ENCODE results near the gene SCYGR4. TPM values are rescaled to one million over a fixed set of nuclear protein-coding genes. Genes with fewer than 3 reads are reported as not detected.
"Not testable (repeated sequence)": the region's sequence is repeated elsewhere in the genome, so short reads cannot be mapped to it uniquely, and the experiment has no call there.

The SCYGR4 gene
- total RNA-seq, 1 experiment from 2014 or later: not detected

GRCh38 chr2:227666631-227667170 lies 49.4 kb downstream of the SCYGR4 start, which contains the start of gene SCYGR5:
SCYGR5 (plus strand) TSS chr2:227666804; CDS start chr2:227666804, 0 bp downstream.
- DNase-seq (ENCODE audit: low spot score): not testable (repeated sequence)

Other genes with a start within 250 kb of the SCYGR4 start
- gene TM4SF20, start 238.2 kb upstream of the SCYGR4 start, total RNA-seq (2014; rRNA removed; shearing (Covaris generic)): not detected in 2 replicates
- not detected in 2 replicates for gene SCYGR1, start 229.5 kb upstream of the SCYGR4 start, total RNA-seq (2014; rRNA removed; shearing (Covaris generic))
- 47.0 and 69.9 TPM in 2 replicates for gene AGFG1, start 145.3 kb upstream of the SCYGR4 start, total RNA-seq (2014; rRNA removed; shearing (Covaris generic))
- gene SCYGR2, start 18.6 kb upstream of the SCYGR4 start, total RNA-seq (2014; rRNA removed; shearing (Covaris generic)): not detected in 2 replicates
- not detected in 2 replicates for gene SCYGR3, start 2.7 kb upstream of the SCYGR4 start, total RNA-seq (2014; rRNA removed; shearing (Covaris generic))
- not detected in 2 replicates for gene SCYGR5, start 49.3 kb downstream of the SCYGR4 start, total RNA-seq (2014; rRNA removed; shearing (Covaris generic))
- gene SLC19A3, start 100.5 kb downstream of the SCYGR4 start, total RNA-seq (2014; rRNA removed; shearing (Covaris generic)): 0.07 and 0.10 TPM in 2 replicates
- gene SCYGR6, start 107.3 kb downstream of the SCYGR4 start, total RNA-seq (2014; rRNA removed; shearing (Covaris generic)): not detected in 2 replicates
- not detected in 2 replicates for gene SCYGR7, start 110.8 kb downstream of the SCYGR4 start, total RNA-seq (2014; rRNA removed; shearing (Covaris generic))
- not detected in 2 replicates for gene SCYGR8, start 128.4 kb downstream of the SCYGR4 start, total RNA-seq (2014; rRNA removed; shearing (Covaris generic))
- gene CCL20, start 196.3 kb downstream of the SCYGR4 start, total RNA-seq (2014; rRNA removed; shearing (Covaris generic)): not detected in 2 replicates

Measured in A172 (cell line).